Lower leg skin (tissue), 4 donors: Measurements from ENCODE around the gene SMARCC2. TPM values are rescaled to one million over a fixed set of nuclear protein-coding genes. Genes with fewer than 3 reads are reported as not detected.

Experiments
- DNase-seq, 2 donors: peaks; one replicate each; pipeline ENCODE4 v3.0.0-alpha.2; 2019; ENCODE audit warnings: low spot score in 2 of 2
- H3K4me3 ChIP-seq: fragments of 200-600 bp; sonication (generic); 2 replicates; pipeline ENCODE4 v1.5.1; 2017; ENCODE audit warnings: mild to moderate bottlenecking, low read depth; ENCODE audit not compliant: poor library complexity, severe bottlenecking
- CTCF ChIP-seq, 3 donors: fragments of 450-650 bp; IDR thresholded peaks; one replicate each; pipeline ENCODE4 v1.5.1; 2016; ENCODE audit warnings: antibody characterized with exemption in 3 of 3, mild to moderate bottlenecking in 3 of 3, moderate library complexity in 2 of 3
- POLR2A ChIP-seq, 2 donors: fragments of 450-650 bp; IDR thresholded peaks; one replicate each; pipeline ENCODE4 v1.6.1; 2016 to 2017; ENCODE audit warnings: antibody characterized with exemption in 2 of 2, mild to moderate bottlenecking in 1 of 2, moderate library complexity in 1 of 2
- WGBS, 2 donors: methylation state at CpG; one replicate each; pipeline ENCODE4 v1.1.5; 2018; 5-methylcytosine and 5-hydroxymethylcytosine counted together
- intact Hi-C: fragments of 100-400 bp; cut with DNase I; formaldehyde crosslinking; loops from one replicate; pipeline ENCODE4 v1.15.0; 2023; ENCODE audit warnings: low total_unique reads
- total RNA-seq, 4 donors: library from RNA; depleted of rRNA; stranded (reverse); fragments of >200 nt; gene quantifications; one replicate each; pipeline ENCODE4 v1.1.0, GENCODE V29; 2016

The SMARCC2 gene
- total RNA-seq, 4 donors from 2014 or later, result 55.3 to 90.5 (median 63.5) TPM

- intact Hi-C loops, result loop anchor here (2.0 kb wide), 1 partner anchor 52 kb away; no protein-coding TSS in a partner anchor
- WGBS, 2 donors, result 7 to 9% methylated on average over 10 of the region's 10 CpGs
- TF ChIP-seq CTCF (IDR thresholded peaks at IDR 0.05), result no peak
- TF ChIP-seq POLR2A (IDR thresholded peaks at IDR 0.05), result no peak
- H3K4me3 ChIP-seq, result peak overlapping the region; percentile 83
- no peak for DNase-seq
Observed at GRCh38 chr12:56220611-56221231, 31.4 kb upstream of the SMARCC2 start.

- 94 to 96% methylated on average over 9 of the region's 9 CpGs for WGBS, 2 donors
- TF ChIP-seq POLR2A (IDR thresholded peaks at IDR 0.05) (no peak), CTCF (IDR thresholded peaks at IDR 0.05) (no peak)
- no peak for DNase-seq
- no peak overlapping the region for H3K4me3 ChIP-seq
- intact Hi-C loops, result loop anchor here (2.0 kb wide), 1 partner anchor 51 kb away; no protein-coding TSS in a partner anchor
Observed at GRCh38 chr12:56219840-56220239, 30.6 kb upstream of the SMARCC2 start.

GRCh38 chr12:56216461-56216860 lies 27.2 kb upstream of the SMARCC2 start:
- 78 to 81% methylated on average over 3 of the region's 3 CpGs for WGBS, 2 donors
- intact Hi-C loops, result no loop called here
- TF ChIP-seq CTCF (IDR thresholded peaks at IDR 0.05) (no peak), POLR2A (IDR thresholded peaks at IDR 0.05) (no peak)
- no peak overlapping the region for H3K4me3 ChIP-seq
- DNase-seq, result no peak

- TF ChIP-seq CTCF (IDR thresholded peaks at IDR 0.05), result no peak
- no peak for TF ChIP-seq POLR2A (IDR thresholded peaks at IDR 0.05)
- intact Hi-C loops, result no loop called here
- no peak overlapping the region for H3K4me3 ChIP-seq
- DNase-seq, result no peak
- 91 to 92% methylated on average over 5 of the region's 5 CpGs for WGBS, 2 donors
Observed at GRCh38 chr12:56213878-56214277, 24.6 kb upstream of the SMARCC2 start.

GRCh38 chr12:56212361-56212760 lies 23.1 kb upstream of the SMARCC2 start:
- no peak for DNase-seq
- 52 to 54% methylated on average over 1 of the region's 1 CpG for WGBS, 2 donors
- no peak overlapping the region for H3K4me3 ChIP-seq
- intact Hi-C loops, result no loop called here
- TF ChIP-seq CTCF (IDR thresholded peaks at IDR 0.05) (no peak), POLR2A (IDR thresholded peaks at IDR 0.05) (no peak)

- 87 to 88% methylated on average over 6 of the region's 6 CpGs for WGBS, 2 donors
- intact Hi-C loops, result no loop called here
- no peak for DNase-seq
- TF ChIP-seq POLR2A (IDR thresholded peaks at IDR 0.05) (no peak), CTCF (IDR thresholded peaks at IDR 0.05) (no peak)
- H3K4me3 ChIP-seq, result no peak overlapping the region
Observed at GRCh38 chr12:56208006-56208405, 18.7 kb upstream of the SMARCC2 start.
